Cardiac fibroblast (primary cell): ENCODE data around the gene ANTKMT.
"Not testable (repeated sequence)": the region's sequence is repeated elsewhere in the genome, so short reads cannot be mapped to it uniquely, and the experiment has no call there.

ENCODE experiments used
- DNase-seq, 2 donors: peaks; one replicate each; pipeline versions ENCODE4 v3.0.0 to v3.0.0-alpha.2; 2010; ENCODE audit warnings: low read depth in 2 of 2
- H3K4me3 ChIP-seq, 2 donors: replicated peaks in 1 of 2; 1 replicate in 1 of 2; 2 replicates in 1 of 2; pipeline ENCODE4 v1.5.1; 2011; ENCODE audit warnings: low read depth in 2 of 2, low read length in 2 of 2, mild to moderate bottlenecking in 2 of 2, moderate library complexity in 1 of 2
- CTCF ChIP-seq: IDR thresholded peaks from one replicate; pipeline ENCODE4 v1.5.1; 2011; ENCODE audit warnings: low read depth, mild to moderate bottlenecking, low read length, inconsistent platforms

The ANTKMT gene

GRCh38 chr16:711548-712320 is 9.2 kb upstream of the ANTKMT start:
- TF ChIP-seq CTCF, result peak; percentile 80
- DNase-seq, result peak; percentile 70 to 74
- no peak overlapping the region for H3K4me3 ChIP-seq

GRCh38 chr16:712740-713250 is 8.2 kb upstream of the ANTKMT start:
- peak; percentile 48 for TF ChIP-seq CTCF
- H3K4me3 ChIP-seq, result not testable (repeated sequence)
- peak; percentile 92 to 99 for DNase-seq

DNA sequence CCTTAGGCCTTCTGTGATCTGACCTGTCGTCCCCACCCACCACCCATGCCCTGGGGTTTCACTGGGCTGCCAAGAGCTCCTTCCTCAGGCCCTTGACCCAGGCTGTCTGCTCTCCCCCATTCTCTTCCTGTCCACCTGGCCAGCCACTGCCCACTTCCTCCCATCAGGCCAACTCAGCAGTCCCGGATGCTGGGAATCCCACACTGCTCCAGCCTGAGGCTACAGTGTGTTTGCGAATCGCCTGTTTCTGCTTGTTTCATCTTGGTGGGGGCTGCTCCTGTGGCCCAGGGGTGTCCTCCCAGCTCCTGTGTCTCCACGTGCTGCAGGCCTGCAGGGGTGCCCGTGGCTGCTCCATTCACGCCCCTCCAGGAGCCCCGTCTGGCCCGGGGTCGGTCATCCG is 6.9 kb upstream of the ANTKMT start:
- no peak for DNase-seq
- no peak for TF ChIP-seq CTCF
- H3K4me3 ChIP-seq, result no peak overlapping the region

DNA sequence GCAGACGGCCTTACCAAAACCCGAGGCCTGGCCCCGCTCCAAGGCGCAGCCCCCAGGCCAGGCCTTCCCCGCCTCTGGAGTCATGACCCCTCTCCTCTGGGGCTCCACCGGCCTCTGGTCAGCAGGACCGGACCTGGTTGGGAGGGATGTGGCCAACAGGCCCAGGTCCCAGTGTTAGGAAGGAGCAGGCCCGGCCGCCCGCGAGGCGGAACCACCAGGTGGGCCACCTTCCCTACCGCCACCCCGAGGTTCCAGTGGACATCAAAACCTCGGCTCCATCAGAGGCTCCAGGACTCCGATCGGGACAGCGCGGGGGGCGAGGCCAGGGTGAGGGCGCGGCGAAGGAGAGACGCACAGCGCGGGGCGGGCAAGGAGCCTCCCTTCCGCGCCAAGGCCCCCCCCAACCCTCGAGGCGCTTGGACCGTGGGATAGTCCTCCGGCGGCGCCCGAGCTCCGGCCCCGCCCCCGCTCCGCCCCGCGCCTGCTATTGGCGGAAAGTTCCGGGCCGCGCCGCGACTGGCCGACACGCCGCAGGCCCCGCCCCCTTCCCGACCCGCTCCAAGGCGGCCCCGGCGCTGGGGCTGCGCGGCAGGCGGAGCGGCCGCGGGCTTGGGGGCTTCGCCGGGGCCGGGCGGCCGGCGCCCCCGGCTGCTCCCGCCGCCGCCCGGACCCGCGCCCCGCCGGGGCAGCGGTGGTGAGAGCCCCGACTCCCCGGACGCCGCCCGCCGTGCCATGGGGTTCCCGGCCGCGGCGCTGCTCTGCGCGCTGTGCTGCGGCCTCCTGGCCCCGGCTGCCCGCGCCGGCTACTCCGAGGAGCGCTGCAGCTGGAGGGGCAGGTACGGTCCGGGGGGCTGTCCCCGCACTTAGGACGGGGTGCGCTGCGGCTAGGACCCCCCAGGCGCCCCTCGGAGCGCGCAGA is 6.1 kb upstream of the ANTKMT start, which contains the start of gene METRN:
METRN (plus strand) TSS at position 561 of the 919 bp plus-strand sequence; CDS start at position 733, 172 bp downstream.
- H3K4me3 ChIP-seq, result peak within 1 kb of the TSS; percentile 48 to 63
- peak; percentile 86 to 91 for DNase-seq
- no peak for TF ChIP-seq CTCF

GRCh38 chr16:715477-716199 is 5.3 kb upstream of the ANTKMT start:
- peak overlapping the region; percentile 48 to 63 for H3K4me3 ChIP-seq
- no peak for TF ChIP-seq CTCF
- peak in 1 of 2 donors; percentile 29 for DNase-seq

GRCh38 chr16:716200-716568 is 4.8 kb upstream of the ANTKMT start:
- peak; percentile 50 to 83 for DNase-seq
- H3K4me3 ChIP-seq, result peak overlapping the region; percentile 48 to 63
- no peak for TF ChIP-seq CTCF
